Parathyroid adenoma (tissue), 2 donors: Measurements from ENCODE around the gene HEMGN.

Experiments used
- H2AFZ ChIP-seq: fragments of 300-600 bp; sonication (generic); one replicate; pipeline ENCODE4 v1.7.0; 2017; ENCODE audit warnings: antibody characterized with exemption, mild to moderate bottlenecking
- H3K27ac ChIP-seq: fragments of 300-600 bp; sonication (generic); one replicate; pipeline ENCODE4 v1.7.0; 2017
- H3K27me3 ChIP-seq: fragments of 300-600 bp; sonication (generic); one replicate; pipeline ENCODE4 v1.7.0; 2017; ENCODE audit warnings: low read length; ENCODE audit not compliant: control insufficient read depth, insufficient read depth
- H3K36me3 ChIP-seq: fragments of 300-600 bp; sonication (generic); one replicate; pipeline ENCODE4 v1.7.0; 2017; ENCODE audit warnings: low read length; ENCODE audit not compliant: control insufficient read depth, insufficient read depth
- H3K4me1 ChIP-seq: fragments of 300-600 bp; sonication (generic); one replicate; pipeline ENCODE4 v1.7.0; 2017; ENCODE audit warnings: control low read depth
- H3K4me2 ChIP-seq: fragments of 300-600 bp; sonication (generic); one replicate; pipeline ENCODE4 v1.7.0; 2017; ENCODE audit warnings: low read length
- H3K4me3 ChIP-seq: fragments of 300-600 bp; sonication (generic); one replicate; pipeline ENCODE4 v1.7.0; 2017; ENCODE audit warnings: low read depth, low read length
- H3K79me2 ChIP-seq: fragments of 300-600 bp; sonication (generic); one replicate; pipeline ENCODE4 v1.7.0; 2017; ENCODE audit warnings: control low read depth
- H3K9ac ChIP-seq: fragments of 300-600 bp; sonication (generic); one replicate; pipeline ENCODE4 v1.7.0; 2017; ENCODE audit warnings: mild to moderate bottlenecking
- H3K9me3 ChIP-seq: fragments of 300-600 bp; sonication (generic); one replicate; pipeline ENCODE4 v1.7.0; 2017; ENCODE audit warnings: low read length; ENCODE audit not compliant: control insufficient read depth
- TF ChIP-seq, protein P1 (sequence below): fragments of 300-600 bp; sonication (generic); IDR thresholded peaks from one replicate; pipeline ENCODE4 v1.7.0; 2017; ENCODE audit warnings: antibody characterized with exemption, mild to moderate bottlenecking
- donor health status: primary hyperparathyroidism.

Gene HEMGN

DNA sequence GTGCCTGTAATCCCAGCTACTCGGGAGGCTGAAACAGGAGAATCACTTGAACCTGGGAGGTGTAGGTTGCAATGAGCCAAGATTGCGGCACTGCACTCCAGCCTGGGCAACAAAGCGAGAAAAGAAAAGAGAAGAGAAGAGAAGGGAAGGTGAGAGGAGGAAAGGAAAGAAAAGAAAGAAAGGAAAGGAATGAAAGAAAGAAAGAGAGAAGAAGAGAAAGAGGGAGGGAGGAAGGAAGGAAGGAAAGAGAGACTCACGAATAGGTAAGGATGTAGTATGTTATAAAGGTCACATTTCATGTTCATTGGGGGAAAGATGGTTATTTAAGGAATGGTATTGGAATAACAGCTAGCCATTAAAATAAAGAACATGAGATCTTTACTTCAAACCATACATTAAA lies 34.8 kb upstream of the HEMGN start:
- Histone ChIP-seq H3K4me2 (no peak overlapping the region), H3K27me3 (no peaks in the 10 kb centered on the region), H3K4me3 (no peak overlapping the region), H2AFZ (no peak overlapping the region), H3K79me2 (no peaks in the 10 kb centered on the region), H3K36me3 (no peaks in the 10 kb centered on the region), H3K9ac (no peak overlapping the region), H3K9me3 (no peaks in the 10 kb centered on the region), H3K4me1 (no peaks in the 10 kb centered on the region), H3K27ac (no peak overlapping the region)
- TF ChIP-seq, protein P1, sequence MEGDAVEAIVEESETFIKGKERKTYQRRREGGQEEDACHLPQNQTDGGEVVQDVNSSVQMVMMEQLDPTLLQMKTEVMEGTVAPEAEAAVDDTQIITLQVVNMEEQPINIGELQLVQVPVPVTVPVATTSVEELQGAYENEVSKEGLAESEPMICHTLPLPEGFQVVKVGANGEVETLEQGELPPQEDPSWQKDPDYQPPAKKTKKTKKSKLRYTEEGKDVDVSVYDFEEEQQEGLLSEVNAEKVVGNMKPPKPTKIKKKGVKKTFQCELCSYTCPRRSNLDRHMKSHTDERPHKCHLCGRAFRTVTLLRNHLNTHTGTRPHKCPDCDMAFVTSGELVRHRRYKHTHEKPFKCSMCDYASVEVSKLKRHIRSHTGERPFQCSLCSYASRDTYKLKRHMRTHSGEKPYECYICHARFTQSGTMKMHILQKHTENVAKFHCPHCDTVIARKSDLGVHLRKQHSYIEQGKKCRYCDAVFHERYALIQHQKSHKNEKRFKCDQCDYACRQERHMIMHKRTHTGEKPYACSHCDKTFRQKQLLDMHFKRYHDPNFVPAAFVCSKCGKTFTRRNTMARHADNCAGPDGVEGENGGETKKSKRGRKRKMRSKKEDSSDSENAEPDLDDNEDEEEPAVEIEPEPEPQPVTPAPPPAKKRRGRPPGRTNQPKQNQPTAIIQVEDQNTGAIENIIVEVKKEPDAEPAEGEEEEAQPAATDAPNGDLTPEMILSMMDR = no peak

DNA sequence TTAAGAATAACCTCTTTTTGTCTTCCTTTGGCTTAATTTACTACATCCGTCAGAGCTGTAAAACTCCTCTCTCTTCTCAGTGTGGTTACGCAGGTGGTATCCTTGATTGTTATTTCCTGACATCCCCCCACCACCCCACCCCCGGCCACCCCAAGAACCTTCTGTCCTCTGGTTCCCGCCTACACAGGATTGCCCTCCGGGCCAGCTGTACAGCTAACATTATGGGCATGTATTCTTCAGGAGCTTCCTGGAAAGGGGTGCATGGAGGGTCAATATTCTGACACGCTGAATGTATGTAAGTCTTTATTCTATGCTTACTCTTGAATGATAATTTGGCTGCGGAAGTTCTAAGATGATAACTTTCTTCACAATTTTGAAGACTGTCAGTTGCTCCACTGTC lies 32.2 kb upstream of the HEMGN start:
- no peak overlapping the region for H2AFZ ChIP-seq
- H3K36me3 ChIP-seq = no peaks in the 10 kb centered on the region
- H3K4me3 ChIP-seq = no peak overlapping the region
- H3K9me3 ChIP-seq = no peaks in the 10 kb centered on the region
- H3K9ac ChIP-seq = no peak overlapping the region
- no peaks in the 10 kb centered on the region for H3K27me3 ChIP-seq
- H3K27ac ChIP-seq = no peak overlapping the region
- TF ChIP-seq, protein P1 = no peak
- no peak overlapping the region for H3K4me2 ChIP-seq
- no peaks in the 10 kb centered on the region for H3K79me2 ChIP-seq
- no peaks in the 10 kb centered on the region for H3K4me1 ChIP-seq

DNA sequence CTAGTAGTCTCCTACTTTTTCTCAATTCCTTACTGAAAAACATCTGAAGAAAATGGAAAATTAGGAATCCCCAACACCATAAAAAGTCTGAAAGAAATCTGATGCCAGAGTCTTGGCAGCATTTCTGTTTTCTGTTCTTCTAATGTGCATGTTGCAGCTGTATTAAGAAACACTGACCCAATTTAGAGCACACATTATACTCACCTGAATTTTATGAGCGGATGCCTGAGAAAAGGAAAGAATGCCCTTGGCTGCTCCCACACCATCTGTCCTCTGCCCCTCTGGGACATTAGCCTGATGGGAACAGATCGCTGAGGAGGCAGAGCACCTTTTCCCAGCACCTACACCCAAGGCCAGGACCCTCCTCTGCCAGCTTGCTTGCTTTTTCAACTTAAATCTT lies 31.0 kb upstream of the HEMGN start:
- Histone ChIP-seq H3K4me1 (no peaks in the 10 kb centered on the region), H3K9ac (no peak overlapping the region), H3K4me3 (no peak overlapping the region)

DNA sequence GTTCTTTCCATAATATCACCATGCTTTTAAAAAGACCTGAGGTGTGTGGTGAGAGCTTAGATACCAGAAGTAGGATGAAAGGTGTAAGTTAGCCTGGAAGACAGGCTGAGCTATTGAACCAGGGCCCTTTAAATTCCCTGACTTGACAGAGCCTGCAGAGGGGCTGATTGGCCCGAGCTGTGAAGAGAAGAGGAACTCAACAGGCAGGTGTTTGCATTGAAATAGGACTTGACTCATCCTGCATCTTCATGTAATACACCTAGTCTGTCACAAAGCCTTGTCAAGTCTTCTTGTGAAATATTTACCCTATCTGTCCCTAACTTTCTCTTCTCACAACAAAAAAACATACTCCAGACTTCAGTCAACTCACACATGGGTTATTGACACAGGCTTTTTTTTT lies 28.5 kb upstream of the HEMGN start:
- Histone ChIP-seq H3K9me3 (no peaks in the 10 kb centered on the region), H3K9ac (no peak overlapping the region), H3K79me2 (no peaks in the 10 kb centered on the region), H3K4me2 (no peak overlapping the region), H3K27ac (no peak overlapping the region), H3K4me3 (no peak overlapping the region), H3K36me3 (no peaks in the 10 kb centered on the region), H2AFZ (no peak overlapping the region), H3K27me3 (no peaks in the 10 kb centered on the region), H3K4me1 (no peaks in the 10 kb centered on the region)
- TF ChIP-seq, protein P1 = no peak

More for the DNA sequence above, 31.0 kb upstream of the HEMGN start:
- Histone ChIP-seq H2AFZ (no peak overlapping the region), H3K27me3 (no peaks in the 10 kb centered on the region), H3K9me3 (no peaks in the 10 kb centered on the region), H3K79me2 (no peaks in the 10 kb centered on the region), H3K36me3 (no peaks in the 10 kb centered on the region), H3K27ac (no peak overlapping the region), H3K4me2 (no peak overlapping the region)
- TF ChIP-seq, protein P1 = no peak

DNA sequence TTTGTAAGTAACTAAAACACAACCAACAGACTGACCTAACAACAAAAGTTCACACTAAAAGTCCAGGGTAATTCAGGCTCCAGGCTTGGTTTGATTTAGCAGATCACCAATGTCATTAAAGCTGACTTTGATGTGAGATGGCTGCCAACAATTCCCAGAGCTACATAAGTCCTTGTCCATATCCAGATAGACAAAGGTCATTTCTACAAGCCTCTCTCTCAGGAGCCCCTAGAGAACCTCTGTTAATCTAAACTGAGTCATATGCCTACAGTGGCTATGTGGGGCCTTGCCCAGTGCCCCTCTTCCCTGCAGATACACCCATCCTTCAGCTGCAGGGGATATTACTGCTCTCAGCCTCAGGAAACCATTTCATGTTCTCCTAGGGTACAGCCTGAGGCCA lies 26.9 kb upstream of the HEMGN start:
- no peaks in the 10 kb centered on the region for H3K27me3 ChIP-seq
- no peak overlapping the region for H2AFZ ChIP-seq
- H3K27ac ChIP-seq = no peak overlapping the region

More for the DNA sequence above, 26.9 kb upstream of the HEMGN start:
- TF ChIP-seq, protein P1 = no peak
- Histone ChIP-seq H3K36me3 (no peaks in the 10 kb centered on the region), H3K9ac (no peak overlapping the region), H3K4me2 (no peak overlapping the region), H3K9me3 (no peaks in the 10 kb centered on the region), H3K4me3 (no peak overlapping the region), H3K4me1 (no peaks in the 10 kb centered on the region), H3K79me2 (no peaks in the 10 kb centered on the region)
